ENCODE results near the gene MZT2A.
"Not testable (repeated sequence)": the region's sequence is repeated elsewhere in the genome, so short reads cannot be mapped to it uniquely, and the experiment has no call there.

DNA sequence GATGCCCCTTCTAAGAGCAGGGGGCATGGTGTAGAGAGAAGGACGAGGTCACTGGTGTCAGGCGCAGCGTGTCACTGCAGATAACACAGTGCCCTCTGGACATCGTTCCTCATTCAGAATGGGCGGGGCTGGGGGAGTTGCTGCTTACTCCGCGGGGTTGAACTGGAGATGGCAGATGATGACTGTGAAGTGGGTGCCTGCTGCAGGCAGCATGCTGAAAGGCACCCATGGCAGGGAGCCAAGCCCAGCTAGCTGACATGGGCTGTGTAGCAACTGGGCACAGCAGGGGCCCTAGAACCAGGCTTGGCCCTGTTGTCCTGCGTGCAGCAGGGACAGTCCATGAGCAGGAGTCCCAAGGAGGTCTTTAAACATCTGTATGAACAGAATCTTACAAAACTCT is 20.6 kb downstream of the MZT2A start:
- TF ChIP-seq CTCF (IDR thresholded peaks at IDR 0.05 in 8 of 11, conservative IDR thresholded peaks at IDR 0.05 in 3 of 11); POLR2AphosphoS5 (IDR thresholded peaks at IDR 0.05); POLR2A (IDR thresholded peaks at IDR 0.05): not testable (repeated sequence)

Measured in spleen (tissue), 7 donors.